8988T (cell line): ENCODE data around the gene FXR2.

ENCODE experiments used
- DNase-seq: peaks from one replicate; pipeline ENCODE4 v3.0.0; 2011

Gene FXR2

DNA sequence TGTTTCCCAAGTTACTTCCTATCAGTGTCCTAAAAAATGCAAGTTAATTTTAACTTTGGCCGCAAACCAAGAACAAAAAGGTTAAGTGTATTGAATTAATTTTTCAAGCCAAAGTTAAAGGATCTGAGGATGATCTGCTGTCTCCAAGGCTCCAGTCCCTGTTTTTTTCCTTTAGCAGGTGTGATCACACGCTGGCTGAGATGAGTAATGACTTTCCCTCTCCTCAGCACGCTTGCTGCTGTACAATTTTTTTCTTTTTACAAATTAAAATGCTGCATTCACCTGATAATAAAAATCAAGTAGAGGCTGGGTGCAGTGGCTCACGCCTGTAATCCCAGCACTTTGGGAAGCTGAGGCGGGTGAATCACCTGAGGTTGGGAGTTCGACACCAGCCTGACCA, 69.8 kb downstream of the FXR2 start:
- DNase-seq: no peak
